HCT116 (cell line): ENCODE results near the gene NEK8. TPM values are rescaled to one million over a fixed set of nuclear protein-coding genes. Genes with fewer than 3 reads are reported as not detected.
A peak's percentile ranks its signal among the peaks of the same experiment; 100 is the strongest.

Experiments used
- ATAC-seq: fragments of 200-7000 bp; cut with Tn5 transposase; 2 replicates; pipeline ENCODE4 v1.9.1; 2020; ENCODE audit warnings: mild to moderate bottlenecking, moderate library complexity
- BruUV-seq: library from RNA; stranded (reverse); fragments of 400-500 nt; replicated peaks from 2 replicates; lab custom pipeline; 2021; lab: Mats Ljungman, UMichigan
- CTCF ChIA-PET: fragments of 300-600 bp; sonication (Branson Sonifier 250); formaldehyde crosslinking; loops from one replicate; lab custom pipeline; 2021; ENCODE audit warnings: antibody characterized with exemption; lab: Charles Lee
- POLR2A ChIA-PET: fragments of 300-600, 350-600 bp; sonication (Branson Sonifier 250); formaldehyde crosslinking; loops from one replicate; lab custom pipeline; 2021; ENCODE audit warnings: antibody characterized with exemption; lab: Charles Lee
- RAD21 ChIA-PET, 2 experiments: fragments of 300-600 bp; sonication (Branson Sonifier 250); formaldehyde crosslinking; loops; one replicate each; lab custom pipeline; 2023; ENCODE audit warnings: low total read pairs in 2 of 2; ENCODE audit not compliant: uncharacterized antibody in 2 of 2, unreplicated experiment in 2 of 2, low non-redundant PET in 1 of 2; lab: Charles Lee
- DNase-seq: peaks from one replicate; pipeline ENCODE4 v3.0.0-alpha.2; 2010; ENCODE audit warnings: low read depth, low spot score
- H2AFZ ChIP-seq: fragments of 200-600 bp; shearing (Covaris generic), sonication (generic); 2 replicates; pipeline ENCODE4 v1.6.1; 2017; ENCODE audit warnings: low read depth, mixed run types, mixed read lengths, antibody characterized with exemption, low read length; ENCODE audit not compliant: poor library complexity, severe bottlenecking
- H3K27ac ChIP-seq: 2 replicates; pipeline ENCODE4 v1.5.1; 2012; ENCODE audit warnings: low read depth, low read length
- H3K27me3 ChIP-seq: fragments of 200-600 bp; sonication (generic); 2 replicates; pipeline ENCODE4 v1.6.1; 2016; ENCODE audit warnings: mixed run types, low read length, mixed read lengths; ENCODE audit not compliant: insufficient read depth
- H3K36me3 ChIP-seq, 2 experiments: fragments of 200-500 bp in 1 of 2; fragments of 200-600 bp in 1 of 2; sonication (Bioruptor generic) in 1 of 2; sonication (generic) in 1 of 2; 2 replicates each; pipeline versions ENCODE4 v1.5.1 to v1.6.1; 2014 to 2016; ENCODE audit warnings: low read length in 2 of 2, inconsistent platforms in 1 of 2, mixed read lengths in 1 of 2, mixed run types in 1 of 2; ENCODE audit not compliant: insufficient read depth in 2 of 2, control insufficient read depth in 1 of 2
- H3K4me1 ChIP-seq, 2 experiments: fragments of 200-600 bp in 1 of 2; sonication (generic) in 1 of 2; 2 replicates each; pipeline versions ENCODE4 v1.5.1 to v1.6.1; 2012 to 2017; ENCODE audit warnings: low read length in 2 of 2, inconsistent platforms in 1 of 2, mild to moderate bottlenecking in 1 of 2, mixed read lengths in 1 of 2, mixed run types in 1 of 2, moderate library complexity in 1 of 2; ENCODE audit not compliant: insufficient read depth in 2 of 2, control insufficient read depth in 1 of 2
- H3K4me2 ChIP-seq: fragments of 200-600 bp; sonication (generic); 2 replicates; pipeline ENCODE4 v1.6.1; 2017; ENCODE audit warnings: mixed run types, low read length, mixed read lengths
- H3K4me3 ChIP-seq, 2 experiments: fragments of 200-600 bp in 1 of 2; sonication (generic) in 1 of 2; replicated peaks in 1 of 2; 2 replicates each; pipeline ENCODE4 v1.5.1; 2011 to 2016; ENCODE audit warnings: low read length in 2 of 2, control low read depth in 1 of 2, low read depth in 1 of 2, mild to moderate bottlenecking in 1 of 2, mixed read lengths in 1 of 2, mixed run types in 1 of 2
- H3K79me2 ChIP-seq: fragments of 200-600 bp; sonication (generic); 2 replicates; pipeline ENCODE4 v1.6.1; 2017; ENCODE audit warnings: mild to moderate bottlenecking, mixed run types, low read length, moderate library complexity, mixed read lengths; ENCODE audit not compliant: insufficient read depth
- H3K9ac ChIP-seq: fragments of 200-600 bp; sonication (generic); 2 replicates; pipeline ENCODE4 v1.6.1; 2016; ENCODE audit warnings: low read length, mixed read lengths
- H3K9me2 ChIP-seq: fragments of 200-600 bp; sonication (generic), shearing (Covaris generic); 2 replicates; pipeline ENCODE4 v1.6.1; 2017; ENCODE audit warnings: mixed run types, mild to moderate bottlenecking, moderate library complexity; ENCODE audit not compliant: insufficient read depth
- H3K9me3 ChIP-seq, 2 experiments: fragments of 200-500 bp in 1 of 2; fragments of 200-600 bp in 1 of 2; sonication (Bioruptor generic) in 1 of 2; sonication (generic) in 1 of 2; 2 replicates each; pipeline ENCODE4 v1.6.1; 2014 to 2017; ENCODE audit warnings: low read length in 2 of 2, mixed read lengths in 2 of 2, inconsistent platforms in 1 of 2, low read depth in 1 of 2, mild to moderate bottlenecking in 1 of 2, mixed run types in 1 of 2, moderate library complexity in 1 of 2; ENCODE audit not compliant: control insufficient read depth in 1 of 2, insufficient read depth in 1 of 2
- H4K20me1 ChIP-seq: fragments of 200-600 bp; sonication (generic), shearing (Covaris generic); 2 replicates; pipeline ENCODE4 v1.6.1; 2017; ENCODE audit warnings: mixed run types, mild to moderate bottlenecking, moderate library complexity; ENCODE audit not compliant: insufficient read depth
- CBX3 ChIP-seq: IDR thresholded peaks from 2 replicates; pipeline ENCODE4 v1.6.1; 2012; ENCODE audit warnings: low read depth
- CEBPB ChIP-seq: IDR thresholded peaks from 2 replicates; pipeline ENCODE4 v1.6.1; 2012; ENCODE audit warnings: low read depth
- EGR1 ChIP-seq: IDR thresholded peaks from 2 replicates; pipeline ENCODE4 v1.6.1; 2012; ENCODE audit warnings: low read depth
- EZH2 ChIP-seq: fragments of 200-600 bp; sonication (generic); IDR thresholded peaks from 2 replicates; pipeline ENCODE4 v1.6.1; 2017; ENCODE audit warnings: antibody characterized with exemption, mixed run types
- JUND ChIP-seq: IDR thresholded peaks from 2 replicates; pipeline ENCODE4 v1.6.1; 2012
- POLR2A ChIP-seq: IDR thresholded peaks from 2 replicates; pipeline ENCODE4 v1.7.0; 2011; ENCODE audit warnings: borderline replicate concordance; ENCODE audit not compliant: insufficient read depth, insufficient read length; ENCODE audit errors: extremely low read depth
- POLR2AphosphoS5 ChIP-seq: IDR thresholded peaks from 2 replicates; pipeline ENCODE4 v1.6.1; 2011; ENCODE audit warnings: mild to moderate bottlenecking, low read depth, low read length, moderate library complexity
- RAD21 ChIP-seq: IDR thresholded peaks from 2 replicates; pipeline ENCODE4 v1.6.1; 2012; ENCODE audit warnings: low read depth, mild to moderate bottlenecking
- SP1 ChIP-seq: IDR thresholded peaks from 2 replicates; pipeline ENCODE4 v1.6.1; 2012; ENCODE audit warnings: low read depth
- SRF ChIP-seq: IDR thresholded peaks from 2 replicates; pipeline ENCODE4 v1.6.1; 2012; ENCODE audit warnings: low read depth
- YY1 ChIP-seq: IDR thresholded peaks from 2 replicates; pipeline ENCODE4 v1.6.1; 2011; ENCODE audit warnings: low read length, low read depth, moderate library complexity, mild to moderate bottlenecking; ENCODE audit not compliant: insufficient replicate concordance; ENCODE audit errors: extremely low read depth
- ZNF274 ChIP-seq: fragments of 200-500 bp; sonication (Bioruptor generic); IDR thresholded peaks from 2 replicates; pipeline ENCODE4 v1.6.1; 2014; ENCODE audit warnings: mild to moderate bottlenecking, low read depth, low read length, inconsistent platforms
- intact Hi-C: fragments of 100-400 bp; cut with micrococcal nuclease; formaldehyde crosslinking; loops from 2 replicates; pipeline ENCODE4 v1.10.0; 2022
- total RNA-seq: library from RNA; stranded (reverse); gene quantifications from one replicate; pipeline ENCODE4 v1.2.1, GENCODE V29; 2021; ENCODE audit not compliant: unreplicated experiment
- TF ChIP-seq, protein P1 (sequence below), 3 experiments: fragments of 200-600 bp in 1 of 3; sonication (generic) in 1 of 3; IDR thresholded peaks in 2 of 3; conservative IDR thresholded peaks in 1 of 3; 2 replicates each; pipeline ENCODE4 v1.5.1; 2012 to 2017; ENCODE audit warnings: low read depth in 2 of 3, low read length in 2 of 3, antibody characterized with exemption in 1 of 3, borderline replicate concordance in 1 of 3, control low read depth in 1 of 3, mild to moderate bottlenecking in 1 of 3, mixed read lengths in 1 of 3, mixed run types in 1 of 3, moderate library complexity in 1 of 3; ENCODE audit not compliant: insufficient read depth in 1 of 3
- TF ChIP-seq, protein P2 (sequence below): IDR thresholded peaks from 2 replicates; pipeline ENCODE4 v1.6.1; 2012
- TF ChIP-seq, protein P3 (sequence below): IDR thresholded peaks from 2 replicates; pipeline ENCODE4 v1.6.1; 2012

Gene NEK8
- total RNA-seq, 1 experiment from 2014 or later = 7.0 TPM

DNA sequence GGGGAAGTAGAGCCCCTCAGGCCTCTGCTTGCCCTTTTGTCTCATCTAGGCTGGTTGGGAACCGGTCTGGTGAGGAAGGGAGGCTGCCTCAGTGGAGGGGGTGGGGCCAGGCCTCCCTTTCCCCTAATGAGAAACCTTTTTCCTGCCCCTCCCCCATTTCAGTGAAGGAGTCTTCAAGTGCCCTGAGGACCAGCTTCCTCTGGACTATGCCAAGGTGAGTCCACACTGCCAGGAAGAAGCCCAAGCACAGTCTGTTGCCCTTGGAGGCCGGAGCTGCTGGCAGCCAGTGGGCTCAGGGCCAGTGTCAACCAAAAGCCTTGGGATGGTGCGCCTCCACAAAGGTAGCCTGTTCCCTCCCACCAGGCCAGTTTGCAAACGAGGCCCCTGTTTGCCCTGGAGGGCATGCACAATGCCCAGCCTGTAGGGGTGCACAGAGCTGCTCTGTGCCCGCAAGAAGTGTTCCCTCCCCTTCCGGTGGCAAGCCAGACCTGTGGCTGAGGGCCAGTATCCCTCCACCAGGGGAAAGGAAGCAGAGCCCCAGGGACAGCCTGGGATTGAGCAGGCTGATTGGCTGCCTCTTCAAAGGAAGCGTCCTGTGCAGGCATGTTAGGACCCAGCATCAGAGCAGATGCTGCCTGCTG lies 18.6 kb downstream of the NEK8 start:
- ChIA-PET POLR2A (interaction anchor here (0.9 to 11.6 kb wide), 3 partner anchors 12 to 19 kb away, joined by 3 to 149 read pairs (median 4); partner anchors contain the start of genes NEK8 and TLCD1), CTCF (interaction anchor here (3.8 to 13.6 kb wide), 2 partner anchors 15 to 20 kb away, joined by 41 to 207 read pairs; partner anchors contain the start of genes NEK8 and TLCD1), RAD21 (no interaction called here)
- Histone ChIP-seq H4K20me1 (peaks cover 32% of the 10 kb centered on the region; the same call in 1 of the 2 replicates), H3K4me2 (peak overlapping the region; percentile 99), H3K36me3 (peaks cover 32 to 58% of the 10 kb centered on the region in 2 experiments), H3K9me3 (no peaks in the 10 kb centered on the region), H3K9ac (peak overlapping the region; percentile 100), H3K9me2 (no peaks in the 10 kb centered on the region), H3K4me1 (peaks cover 29 to 61% of the 10 kb centered on the region in 2 experiments), H3K27me3 (no peaks in the 10 kb centered on the region), H3K27ac (peak overlapping the region; percentile 98), H3K79me2 (peaks cover 62% of the 10 kb centered on the region), H3K4me3 (no peak overlapping the region), H2AFZ (no peak overlapping the region)
- ATAC-seq (no peak), DNase-seq (no peak)
- TF ChIP-seq ZNF274 (no peak), SRF (no peak), EZH2 (no peak), RAD21 (no peak), POLR2A (no peak), CEBPB (no peak), EGR1 (no peak), POLR2AphosphoS5 (no peak), JUND (no peak), YY1 (no peak), CBX3 (no peak), SP1 (no peak)
- TF ChIP-seq, protein P1, sequence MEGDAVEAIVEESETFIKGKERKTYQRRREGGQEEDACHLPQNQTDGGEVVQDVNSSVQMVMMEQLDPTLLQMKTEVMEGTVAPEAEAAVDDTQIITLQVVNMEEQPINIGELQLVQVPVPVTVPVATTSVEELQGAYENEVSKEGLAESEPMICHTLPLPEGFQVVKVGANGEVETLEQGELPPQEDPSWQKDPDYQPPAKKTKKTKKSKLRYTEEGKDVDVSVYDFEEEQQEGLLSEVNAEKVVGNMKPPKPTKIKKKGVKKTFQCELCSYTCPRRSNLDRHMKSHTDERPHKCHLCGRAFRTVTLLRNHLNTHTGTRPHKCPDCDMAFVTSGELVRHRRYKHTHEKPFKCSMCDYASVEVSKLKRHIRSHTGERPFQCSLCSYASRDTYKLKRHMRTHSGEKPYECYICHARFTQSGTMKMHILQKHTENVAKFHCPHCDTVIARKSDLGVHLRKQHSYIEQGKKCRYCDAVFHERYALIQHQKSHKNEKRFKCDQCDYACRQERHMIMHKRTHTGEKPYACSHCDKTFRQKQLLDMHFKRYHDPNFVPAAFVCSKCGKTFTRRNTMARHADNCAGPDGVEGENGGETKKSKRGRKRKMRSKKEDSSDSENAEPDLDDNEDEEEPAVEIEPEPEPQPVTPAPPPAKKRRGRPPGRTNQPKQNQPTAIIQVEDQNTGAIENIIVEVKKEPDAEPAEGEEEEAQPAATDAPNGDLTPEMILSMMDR (IDR thresholded peaks at IDR 0.05 in 2 of 3, conservative IDR thresholded peaks at IDR 0.05 in 1 of 3; ENCODE audit: borderline replicate concordance in 1 of 3, insufficient read depth in 1 of 3, low read depth in 2 of 3, low read length in 2 of 3) = no peak
- TF ChIP-seq, protein P2, sequence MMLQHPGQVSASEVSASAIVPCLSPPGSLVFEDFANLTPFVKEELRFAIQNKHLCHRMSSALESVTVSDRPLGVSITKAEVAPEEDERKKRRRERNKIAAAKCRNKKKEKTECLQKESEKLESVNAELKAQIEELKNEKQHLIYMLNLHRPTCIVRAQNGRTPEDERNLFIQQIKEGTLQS = no peak
- TF ChIP-seq, protein P3, sequence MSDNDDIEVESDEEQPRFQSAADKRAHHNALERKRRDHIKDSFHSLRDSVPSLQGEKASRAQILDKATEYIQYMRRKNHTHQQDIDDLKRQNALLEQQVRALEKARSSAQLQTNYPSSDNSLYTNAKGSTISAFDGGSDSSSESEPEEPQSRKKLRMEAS = no peak
- intact Hi-C loops = no loop called here
- BruUV-seq = no TSS peak
